ENCODE measurements around the gene ZG16.
"Not testable (repeated sequence)": the region's sequence is repeated elsewhere in the genome, so short reads cannot be mapped to it uniquely, and the experiment has no call there.

Gene ZG16

GRCh38 chr16:29789775-29790182 is 11.7 kb downstream of the ZG16 start:
- DNase-seq, result no peak

GRCh38 chr16:29790183-29790948 is 12.3 kb downstream of the ZG16 start, which contains the start of gene KIF22:
KIF22 (plus strand) TSS chr16:29790751; CDS start chr16:29790760, 9 bp downstream.
- DNase-seq, result peak; percentile 91

GRCh38 chr16:29790949-29791844 is 13.1 kb downstream of the ZG16 start:
- DNase-seq, result no peak

- no peak for DNase-seq
Observed at GRCh38 chr16:29791845-29792807, 14.1 kb downstream of the ZG16 start.

GRCh38 chr16:29793153-29793552 is 15.1 kb downstream of the ZG16 start:
- DNase-seq, result not testable (repeated sequence)

GRCh38 chr16:29794231-29794710 is 16.2 kb downstream of the ZG16 start:
- no peak for DNase-seq

GRCh38 chr16:29802416-29802935 is 24.4 kb downstream of the ZG16 start:
- no peak for DNase-seq

GRCh38 chr16:29804020-29804419 is 26.0 kb downstream of the ZG16 start:
- no peak for DNase-seq

GRCh38 chr16:29804455-29805231 is 26.6 kb downstream of the ZG16 start:
- no peak for DNase-seq

- DNase-seq, result peak; percentile 82
Observed at GRCh38 chr16:29805232-29806098, 27.4 kb downstream of the ZG16 start.

- DNase-seq, result peak; percentile 78
Observed at GRCh38 chr16:29806099-29806579, 28.1 kb downstream of the ZG16 start, which contains the start of gene MAZ. MAZ (plus strand) TSS chr16:29806529; CDS start chr16:29806702, 173 bp downstream.

GRCh38 chr16:29806641-29807425 is 28.8 kb downstream of the ZG16 start:
- no peak for DNase-seq

- DNase-seq, result peak; percentile 40
Observed at GRCh38 chr16:29807426-29808218, 29.6 kb downstream of the ZG16 start.

GRCh38 chr16:29808219-29808900 is 30.3 kb downstream of the ZG16 start:
- DNase-seq, result no peak

GRCh38 chr16:29809031-29809747 is 31.1 kb downstream of the ZG16 start:
- DNase-seq, result no peak

- DNase-seq, result no peak
Observed at GRCh38 chr16:29809850-29810698, 32.0 kb downstream of the ZG16 start.

Measured in NCI-H1436 treated with DMSO at 0.1 percent for 48 hours (cell line).